Measurements from ENCODE around the gene RCAN3. TPM values are rescaled to one million over a fixed set of nuclear protein-coding genes. Genes with fewer than 3 reads are reported as not detected.

The RCAN3 gene
- total and polyA plus RNA-seq, 2 of the 4 experiments (the other 2 are of a cell fraction), result 4.0 to 5.9 TPM

- Histone ChIP-seq H2BK120ac (ENCODE audit: low read depth, low read length) (no peak overlapping the region), H4K5ac (ENCODE audit: low read depth, low read length) (no peak overlapping the region), H3K56ac (ENCODE audit: extremely low read depth, insufficient read depth, low read length) (no peak overlapping the region), H2AK5ac (ENCODE audit: low read depth, low read length) (no peak overlapping the region), H2AFZ (replicated peaks; ENCODE audit: low read length, poor library complexity) (no peak overlapping the region), H3K4ac (ENCODE audit: low read depth, low read length) (no peak overlapping the region), H3K23ac (ENCODE audit: low read depth, low read length) (no peak overlapping the region), H3K9me1 (ENCODE audit: insufficient read depth, low read length) (peaks cover 19% of the 10 kb centered on the region), H2BK5ac (ENCODE audit: low read depth, low read length, poor library complexity, severe bottlenecking) (no peak overlapping the region), H3K27me3 (ENCODE audit: control insufficient read depth, insufficient read depth, low read length) (no peaks in the 10 kb centered on the region), H2BK20ac (ENCODE audit: low read depth, low read length) (no peak overlapping the region), H3K36me3 (ENCODE audit: control insufficient read depth, insufficient read depth, low read length) (peaks cover 34% of the 10 kb centered on the region), H3K9ac (ENCODE audit: low read depth, low read length) (no peak overlapping the region), H3K18ac (ENCODE audit: low read depth, low read length) (no peak overlapping the region), H4K8ac (ENCODE audit: low read depth in 2 of 2, low read length in 2 of 2) (no peak overlapping the region), H3K4me3 (ENCODE audit: insufficient read depth, low read depth, low read length) (no peak overlapping the region), H3K14ac (replicated peaks; ENCODE audit: low read depth, low read length) (no peak overlapping the region), H3K79me1 (ENCODE audit: low read depth in 1 of 2, low read length in 2 of 2) (no peaks in the 10 kb centered on the region; a peak in 2 of 4 replicates), H4K20me1 (ENCODE audit: insufficient read depth, low read length) (no peaks in the 10 kb centered on the region), H3K9me3 (ENCODE audit: control insufficient read depth, insufficient read depth, low read length) (no peaks in the 10 kb centered on the region; the same call in 1 of the 2 replicates), H2AK9ac (replicated peaks; ENCODE audit: low read depth, low read length, poor library complexity) (no peak overlapping the region), H3K4me2 (ENCODE audit: low read depth, low read length) (no peak overlapping the region), H3K27ac (ENCODE audit: insufficient read depth, low read length) (no peak overlapping the region), H2BK15ac (ENCODE audit: low read depth, low read length) (no peak overlapping the region), H4K91ac (ENCODE audit: insufficient read depth, low read depth, low read length) (no peak overlapping the region), H3K4me1 (ENCODE audit: control insufficient read depth, insufficient read depth, low read length) (peaks cover 4% of the 10 kb centered on the region)
- in situ Hi-C loops (cut with MboI; ENCODE audit: low sequenced_read_pairs), result no loop called here
- BruUV-seq (replicated peaks), result no TSS peak
- WGBS, 2 experiments (ENCODE audit: extremely low coverage in 2 of 2, insufficient read length in 1 of 2), result 100% methylated on average over 2 of the region's 6 CpGs; no CpG with 5 or more reads in 1 of the 2 experiments
- DNase-seq, result no peak
- CTCF ChIA-PET, result interaction anchor here (0.6 kb wide), 1 partner anchor 8 kb away, joined by 3 read pairs; no protein-coding TSS in a partner anchor
- POLR2A ChIA-PET (ENCODE audit: unreplicated experiment), result interaction anchor here (0.6 kb wide), 1 partner anchor 25 kb away, joined by 4 read pairs; no protein-coding TSS in a partner anchor
- no peak for ATAC-seq (ENCODE audit: low read depth)
- TF ChIP-seq ELK1 (IDR thresholded peaks at IDR 0.05; ENCODE audit: borderline replicate concordance, low read depth, low read length) (no peak), CTCF (conservative IDR thresholded peaks at IDR 0.05; ENCODE audit: low read depth, low read length) (no peak), BHLHE40 (IDR thresholded peaks at IDR 0.05; ENCODE audit: low read depth, low read length) (no peak), CHD1 (IDR thresholded peaks at IDR 0.05; ENCODE audit: low read depth, low read length) (no peak), RAD21 (IDR thresholded peaks at IDR 0.05; ENCODE audit: low read length) (no peak), MAZ (IDR thresholded peaks at IDR 0.05; ENCODE audit: borderline replicate concordance, low read depth, low read length) (no peak), RFX5 (IDR thresholded peaks at IDR 0.05; ENCODE audit: low read depth, low read length) (no peak), MAFK (IDR thresholded peaks at IDR 0.05; ENCODE audit: low read depth, low read length) (no peak), SMC3 (IDR thresholded peaks at IDR 0.05; ENCODE audit: low read depth, low read length) (no peak), NFE2L2 (IDR thresholded peaks at IDR 0.05; ENCODE audit: low read depth, low read length) (no peak)
- intact Hi-C loops (cut with micrococcal nuclease), result no loop called here
- dilution Hi-C loops (cut with HindIII; ENCODE audit: low sequenced_read_pairs, unreplicated experiment), result no loop called here
Measured at GRCh38 chr1:24459551-24460266, 42.9 kb upstream of the RCAN3 start.

Measured in IMR-90 (cell line).